ENCODE results near the gene DGCR6.
"Not testable (repeated sequence)": the region's sequence is repeated elsewhere in the genome, so short reads cannot be mapped to it uniquely, and the experiment has no call there.

The DGCR6 gene

DNA sequence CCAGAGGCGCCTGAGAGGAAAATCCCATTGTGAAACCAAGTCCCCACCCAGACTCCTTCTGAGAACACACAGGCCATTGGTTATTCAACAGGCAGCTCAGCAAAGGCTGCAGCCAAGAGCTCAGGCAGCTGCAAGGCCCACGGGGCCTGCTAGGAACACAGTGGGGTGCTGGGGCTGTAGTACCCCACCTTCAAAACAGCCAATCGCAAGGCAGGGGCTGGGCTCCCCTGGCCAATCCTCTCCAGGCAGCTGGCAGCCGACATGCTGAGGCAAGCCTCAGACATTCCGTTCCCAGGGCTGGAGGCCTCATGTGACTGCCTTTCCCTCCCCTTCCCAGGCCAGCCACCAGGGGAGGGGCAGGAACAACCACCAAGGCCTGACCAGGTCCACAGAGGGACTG, 23.3 kb downstream of the DGCR6 start:
- no peak for DNase-seq (ENCODE audit: low read depth in 2 of 2, low spot score in 1 of 2)

DNA sequence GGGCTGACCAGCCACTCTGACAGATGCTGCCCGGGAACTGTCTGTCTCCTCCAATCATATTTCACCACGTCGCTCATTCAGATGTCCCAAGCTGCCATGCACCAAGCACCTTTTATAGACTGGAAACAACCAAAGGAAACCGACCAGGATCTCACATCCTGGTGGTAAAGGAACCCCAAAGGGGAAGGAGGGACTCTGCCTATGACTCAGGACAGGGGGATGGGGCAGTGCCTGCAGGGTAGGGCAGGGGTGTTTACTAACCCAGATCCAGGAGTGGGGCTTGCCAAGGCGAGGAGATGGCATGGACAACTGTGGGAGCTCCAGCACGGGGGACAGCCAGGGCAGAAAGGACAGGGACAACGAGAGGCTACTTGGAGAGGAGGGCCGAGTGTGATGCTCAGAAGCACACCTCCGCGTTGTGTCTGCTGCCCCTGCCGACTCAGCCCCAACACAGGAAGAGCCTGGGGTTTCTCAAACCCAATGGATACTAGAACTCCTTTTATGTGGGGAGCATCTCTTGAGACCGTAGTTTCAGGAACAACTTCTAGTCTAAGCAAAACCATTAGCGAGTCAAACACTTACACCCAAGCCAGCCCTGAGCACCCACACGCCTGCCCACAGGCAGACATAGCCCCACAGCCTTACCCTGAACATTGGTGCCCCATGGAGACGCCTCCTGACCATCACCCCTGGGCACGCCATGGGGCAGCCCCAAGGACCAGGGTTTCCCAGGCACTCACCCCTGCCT, 26.0 kb downstream of the DGCR6 start:
- DNase-seq (ENCODE audit: low read depth in 2 of 2, low spot score in 1 of 2), result no peak

DNA sequence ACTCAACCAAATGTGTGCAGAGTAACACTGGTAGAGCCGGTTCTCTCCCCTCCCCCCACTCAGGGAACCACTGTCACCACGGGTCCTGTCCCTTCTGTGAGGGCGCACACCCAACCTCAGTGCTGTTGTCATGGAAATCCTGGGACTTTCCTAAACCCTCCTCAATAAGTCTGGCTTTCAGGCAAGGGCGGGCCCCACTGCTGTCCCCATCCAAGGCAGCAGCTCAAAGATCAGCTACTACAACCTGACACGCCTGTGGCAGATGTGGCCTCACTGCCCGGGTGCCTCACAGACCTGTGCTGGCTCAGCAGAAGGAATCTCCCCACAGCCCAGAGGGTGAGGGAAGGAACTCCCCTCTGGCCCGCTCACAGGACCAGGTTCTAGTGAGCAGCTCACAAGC, 27.8 kb downstream of the DGCR6 start:
- DNase-seq (ENCODE audit: low read depth in 2 of 2, low spot score in 1 of 2), result no peak

DNA sequence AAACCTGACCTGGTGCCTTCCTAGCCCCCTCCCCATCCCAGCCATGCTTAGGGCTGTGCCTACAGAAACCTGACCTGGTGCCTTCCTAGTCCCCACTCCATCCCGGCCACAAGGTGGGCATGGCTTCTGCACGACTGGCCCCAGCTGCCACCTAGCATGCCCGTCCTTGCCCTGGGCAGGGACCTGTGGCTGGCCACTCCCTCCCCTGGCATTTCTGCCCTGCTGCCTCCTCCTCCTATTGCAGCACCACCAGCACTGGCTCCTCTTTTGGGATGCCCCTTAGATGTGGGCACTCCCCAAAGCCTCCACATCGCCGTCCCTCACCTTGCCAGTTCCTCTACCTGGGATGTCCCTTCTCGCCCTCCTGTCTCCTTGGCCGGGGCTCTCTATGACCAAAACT, 28.6 kb downstream of the DGCR6 start:
- DNase-seq (ENCODE audit: low read depth in 2 of 2, low spot score in 1 of 2), result not testable (repeated sequence)

DNA sequence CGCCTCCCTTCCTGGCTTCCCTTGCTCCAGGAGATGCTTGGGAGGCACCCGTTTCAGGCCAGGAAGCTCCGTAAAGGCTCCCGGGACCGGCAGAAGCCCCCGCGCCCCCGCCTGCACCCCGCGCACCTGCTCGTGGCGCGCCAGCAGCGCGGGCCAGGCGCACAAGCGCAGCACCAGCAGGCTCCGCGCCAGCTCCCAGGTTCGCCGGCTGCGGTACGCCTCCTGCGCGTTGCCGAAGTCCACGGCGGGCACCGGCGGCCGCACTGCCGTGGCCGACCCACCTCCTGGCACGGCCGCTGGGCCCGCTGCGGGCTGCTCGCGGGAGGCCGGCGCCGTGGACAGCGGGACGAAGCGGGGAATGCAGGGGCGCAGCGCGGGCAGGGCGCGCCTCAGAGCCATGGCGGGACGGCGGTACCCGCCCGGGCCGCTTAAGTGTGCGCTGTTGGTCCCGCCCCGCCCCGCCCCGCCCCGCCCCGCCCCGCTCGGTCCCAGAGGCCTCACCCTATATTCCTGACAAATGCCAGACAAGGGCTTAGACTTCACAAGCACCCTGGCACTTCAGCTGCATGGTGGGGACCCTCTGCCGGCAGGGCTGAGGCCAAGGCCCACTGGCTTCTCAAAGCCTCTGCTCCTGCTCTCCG, 29.9 kb downstream of the DGCR6 start, which contains the start of gene PRODH:
TSS of gene PRODH (minus strand) at position 405 of the 641 bp plus-strand sequence. CDS start at position 399, 6 bp downstream.
- DNase-seq (ENCODE audit: low read depth in 2 of 2, low spot score in 1 of 2), result no peak

DNA sequence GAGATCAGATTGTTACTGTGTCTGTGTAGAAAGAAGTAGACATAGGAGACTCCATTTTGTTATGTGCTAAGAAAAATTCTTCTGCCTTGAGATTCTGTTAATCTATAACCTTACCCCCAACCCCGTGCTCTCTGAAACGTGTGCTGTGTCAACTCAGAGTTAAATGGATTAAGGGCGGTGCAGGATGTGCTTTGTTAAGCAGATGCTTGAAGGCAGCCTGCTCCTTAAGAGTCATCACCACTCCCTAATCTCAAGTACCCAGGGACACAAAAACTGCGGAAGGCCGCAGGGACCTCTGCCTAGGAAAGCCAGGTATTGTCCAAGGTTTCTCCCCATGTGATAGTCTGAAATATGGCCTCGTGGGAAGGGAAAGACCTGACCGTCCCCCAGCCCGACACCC, 32.6 kb downstream of the DGCR6 start:
- DNase-seq (ENCODE audit: low read depth in 2 of 2, low spot score in 1 of 2), result not testable (repeated sequence)

DNA sequence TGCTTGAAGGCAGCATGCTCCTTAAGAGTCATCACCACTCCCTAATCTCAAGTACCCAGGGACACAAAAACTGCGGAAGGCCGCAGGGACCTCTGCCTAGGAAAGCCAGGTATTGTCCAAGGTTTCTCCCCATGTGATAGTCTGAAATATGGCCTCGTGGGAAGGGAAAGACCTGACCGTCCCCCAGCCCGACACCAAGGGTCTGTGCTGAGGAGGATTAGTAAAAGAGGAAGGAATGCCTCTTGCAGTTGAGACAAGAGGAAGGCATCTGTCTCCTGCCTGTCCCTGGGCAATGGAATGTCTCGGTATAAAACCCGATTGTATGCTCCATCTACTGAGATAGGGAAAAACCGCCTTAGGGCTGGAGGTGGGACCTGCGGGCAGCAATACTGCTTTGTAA, 41.0 kb downstream of the DGCR6 start:
- DNase-seq (ENCODE audit: low read depth in 2 of 2, low spot score in 1 of 2), result not testable (repeated sequence)

DNA sequence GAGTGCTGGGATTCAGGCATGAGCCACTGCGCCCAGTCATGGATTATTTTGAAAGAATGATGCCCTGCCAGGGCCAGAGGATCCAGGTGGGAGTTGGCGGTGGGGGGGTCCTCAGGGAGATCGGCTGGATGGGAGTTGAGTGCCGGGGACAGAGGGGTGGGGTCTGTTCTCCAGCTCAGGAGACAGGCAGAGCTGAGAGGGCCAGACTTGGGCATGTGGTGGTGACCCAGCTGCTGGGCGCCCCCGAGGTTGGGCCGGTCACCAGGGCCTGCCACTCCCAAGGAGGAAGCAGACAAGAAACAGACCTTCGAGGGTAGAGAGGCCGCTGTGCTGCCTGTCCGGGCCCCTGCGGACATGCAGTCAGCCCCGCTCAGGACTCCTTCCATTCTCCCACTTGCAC, 41.8 kb downstream of the DGCR6 start:
- DNase-seq (ENCODE audit: low read depth in 2 of 2, low spot score in 1 of 2), result no peak

DNA sequence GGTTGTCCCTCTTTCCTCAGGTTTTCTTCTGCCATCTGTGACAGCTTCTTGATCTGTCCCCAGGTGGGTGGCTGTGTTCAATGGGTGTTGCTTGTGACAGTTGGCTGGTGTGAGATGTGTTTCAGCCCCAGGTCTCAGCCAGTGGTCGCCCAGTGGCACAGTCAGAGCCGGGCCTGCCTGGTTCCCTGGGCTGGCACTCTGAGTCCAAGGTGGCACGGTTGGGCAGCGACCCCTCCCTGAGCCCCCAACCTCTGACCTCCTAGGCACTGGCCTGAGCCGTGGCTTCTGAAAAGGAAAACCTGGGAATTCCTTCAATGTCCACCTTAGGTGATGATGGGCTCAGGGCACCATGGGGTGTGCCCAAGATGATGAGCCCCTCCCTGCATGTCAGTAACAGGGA, 44.0 kb downstream of the DGCR6 start:
- DNase-seq (ENCODE audit: low read depth in 2 of 2, low spot score in 1 of 2), result no peak

DNA sequence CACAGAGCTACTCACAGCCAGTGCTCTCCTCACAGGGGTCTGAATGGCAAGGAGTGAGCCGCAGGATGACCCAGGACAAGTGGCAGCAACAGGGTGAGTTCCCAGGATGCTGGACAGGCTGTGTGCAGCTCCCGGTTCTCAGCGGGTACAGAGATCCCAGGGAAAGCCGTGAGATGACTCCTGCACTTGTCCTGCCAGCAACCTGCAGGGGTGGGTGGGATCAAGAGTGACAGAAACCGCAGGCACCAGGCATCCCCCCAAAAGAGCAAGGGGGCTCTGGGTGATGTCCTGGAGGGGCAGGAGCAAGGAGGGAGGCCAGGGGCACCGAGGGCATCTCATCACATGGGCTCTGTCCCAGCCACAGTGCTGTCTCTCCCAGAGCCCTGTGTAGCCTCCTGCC, 45.9 kb downstream of the DGCR6 start:
- DNase-seq (ENCODE audit: low read depth in 2 of 2, low spot score in 1 of 2), result no peak

DNA sequence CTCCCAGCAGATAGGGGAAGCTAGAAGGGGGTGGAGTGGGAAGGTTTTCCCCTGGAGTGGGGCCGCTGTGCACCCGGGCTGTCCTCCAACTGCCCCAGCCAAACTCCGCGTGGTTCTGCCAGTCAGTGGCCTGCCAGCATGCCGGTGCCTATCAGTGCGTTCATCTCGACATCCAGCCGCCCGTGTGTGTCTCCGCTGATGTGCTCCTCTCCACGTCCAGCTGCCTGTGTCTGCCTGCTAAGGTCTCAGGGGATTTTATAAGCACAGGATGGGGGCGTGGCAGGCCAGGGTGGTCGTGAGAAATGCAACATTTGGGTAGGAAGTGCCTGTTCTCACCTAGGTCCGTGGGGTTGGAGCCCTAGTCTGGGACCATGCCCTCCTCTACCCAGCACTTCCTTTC, 47.0 kb downstream of the DGCR6 start:
- not testable (repeated sequence) for DNase-seq (ENCODE audit: low read depth in 2 of 2, low spot score in 1 of 2)

DNA sequence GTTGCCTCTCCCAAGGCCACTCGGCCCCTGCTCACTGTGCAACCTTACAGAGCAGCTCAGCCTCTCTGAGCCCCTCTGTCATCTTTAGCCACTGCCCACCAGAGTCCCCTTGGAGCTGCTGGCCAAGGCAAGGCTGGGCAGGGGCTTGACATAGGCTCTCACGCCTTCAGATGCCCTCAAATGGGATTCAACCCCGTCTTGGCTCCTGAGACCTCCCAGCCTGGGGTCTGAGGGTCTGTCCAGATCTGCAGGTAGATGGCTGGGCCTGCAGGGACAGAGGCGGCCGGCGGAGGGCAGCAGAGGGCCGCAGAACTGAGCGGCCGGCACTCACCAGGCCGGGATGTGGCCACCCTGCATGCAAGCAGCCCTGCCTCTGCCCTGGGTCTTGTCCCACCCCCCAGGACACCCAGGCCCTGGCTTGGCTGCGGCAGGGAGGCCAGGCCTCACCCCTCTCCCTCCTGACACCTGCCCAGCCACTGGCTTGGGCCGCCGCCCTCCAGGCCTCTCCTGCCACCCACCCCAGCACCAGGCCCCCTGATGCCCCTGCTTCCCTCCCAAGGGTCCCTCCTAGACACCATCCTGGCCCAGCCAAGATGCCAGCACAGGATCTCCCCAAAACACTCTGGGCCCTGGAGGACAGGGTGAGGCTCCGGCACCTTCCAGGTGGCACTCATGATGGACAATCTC, 48.3 kb downstream of the DGCR6 start:
- peak in 1 of 2 donors; percentile 25 for DNase-seq (ENCODE audit: low read depth in 2 of 2, low spot score in 1 of 2)

DNA sequence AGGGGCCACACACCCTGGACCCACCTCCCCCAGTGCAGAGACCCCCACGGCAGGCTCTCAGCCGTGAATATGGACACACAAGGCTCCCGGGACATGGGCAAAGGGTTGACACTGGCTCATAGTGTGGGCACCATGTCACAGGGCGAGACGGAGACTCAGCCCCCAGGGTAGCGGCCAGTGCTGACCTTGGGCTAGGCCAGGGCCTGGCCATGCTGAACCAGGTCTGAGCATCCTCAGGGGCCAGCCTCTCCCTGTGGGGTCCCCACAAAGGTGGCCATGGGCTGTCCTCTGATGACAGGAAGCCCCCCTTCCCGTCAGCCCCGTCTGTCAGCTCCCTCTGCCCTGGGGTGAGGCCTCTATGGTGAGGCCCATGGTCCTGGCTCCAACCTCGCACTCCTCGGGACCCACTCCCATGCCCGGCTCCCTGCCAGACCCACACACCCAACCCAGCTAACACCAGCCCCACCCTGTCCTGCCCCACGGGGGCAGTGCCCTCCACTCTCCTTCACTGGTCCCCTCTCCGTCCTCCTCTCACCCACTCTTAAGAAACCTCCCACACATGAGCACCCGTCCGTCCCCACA, 49.0 kb downstream of the DGCR6 start:
- no peak for DNase-seq (ENCODE audit: low read depth in 2 of 2, low spot score in 1 of 2)

DNA sequence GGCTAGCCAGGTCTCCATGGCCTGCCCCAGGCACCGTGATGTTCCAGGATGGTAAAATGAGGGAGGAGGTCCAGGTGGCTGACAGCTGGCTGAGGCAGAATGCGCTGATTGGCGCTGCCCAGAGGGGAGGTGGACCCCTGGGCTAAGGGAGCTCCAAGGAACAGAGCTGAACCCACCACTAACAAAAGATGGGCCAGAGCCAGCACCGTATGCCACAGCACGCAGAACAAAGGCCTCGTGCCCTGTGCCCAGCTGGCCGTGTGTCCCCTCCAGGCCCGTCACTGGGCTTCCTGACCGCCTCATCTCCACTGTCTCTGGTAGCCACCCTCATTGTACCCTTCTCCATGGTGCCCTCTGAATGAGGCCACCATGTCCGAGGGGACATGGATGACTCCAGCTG, 49.6 kb downstream of the DGCR6 start:
- no peak for DNase-seq (ENCODE audit: low read depth in 2 of 2, low spot score in 1 of 2)

DNA sequence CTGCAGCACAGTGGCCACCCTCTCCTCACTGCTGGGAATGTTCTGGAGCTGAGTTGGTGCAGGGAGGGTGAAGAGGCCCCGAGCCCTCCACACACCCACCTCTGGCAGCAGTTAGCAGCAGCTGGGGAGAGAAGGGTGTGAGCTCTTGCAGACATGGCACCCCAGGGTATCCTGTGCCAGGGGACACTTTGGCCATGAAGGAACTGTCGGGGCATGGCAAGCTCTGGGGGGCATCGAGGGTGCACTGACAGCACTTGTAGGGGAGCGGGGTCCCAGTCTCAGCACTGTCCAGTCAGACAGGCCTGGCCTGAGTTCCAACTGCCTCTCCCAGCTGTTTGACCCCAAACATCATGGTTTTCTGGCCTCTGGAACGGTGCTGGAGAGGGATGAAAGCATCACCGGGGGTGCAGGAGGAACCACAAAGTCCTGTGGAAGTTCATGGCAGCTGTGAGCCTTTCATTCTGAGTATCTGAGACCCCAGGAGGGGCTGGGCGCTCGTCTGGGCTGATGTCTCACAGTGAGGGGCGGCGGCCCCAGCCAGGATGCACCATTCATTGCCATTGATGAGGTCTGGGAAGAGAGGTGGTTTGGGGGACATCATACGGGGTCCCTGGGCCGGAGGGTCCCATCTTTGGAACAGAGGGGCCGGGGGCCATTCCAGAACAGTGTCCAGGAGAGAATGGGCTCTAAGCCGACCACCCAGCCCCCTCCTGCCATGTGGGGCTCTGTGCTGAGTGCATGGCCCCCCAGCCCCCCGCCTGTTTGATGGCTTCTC, 50.2 kb downstream of the DGCR6 start:
- not testable (repeated sequence) for DNase-seq (ENCODE audit: low read depth in 2 of 2, low spot score in 1 of 2)

DNA sequence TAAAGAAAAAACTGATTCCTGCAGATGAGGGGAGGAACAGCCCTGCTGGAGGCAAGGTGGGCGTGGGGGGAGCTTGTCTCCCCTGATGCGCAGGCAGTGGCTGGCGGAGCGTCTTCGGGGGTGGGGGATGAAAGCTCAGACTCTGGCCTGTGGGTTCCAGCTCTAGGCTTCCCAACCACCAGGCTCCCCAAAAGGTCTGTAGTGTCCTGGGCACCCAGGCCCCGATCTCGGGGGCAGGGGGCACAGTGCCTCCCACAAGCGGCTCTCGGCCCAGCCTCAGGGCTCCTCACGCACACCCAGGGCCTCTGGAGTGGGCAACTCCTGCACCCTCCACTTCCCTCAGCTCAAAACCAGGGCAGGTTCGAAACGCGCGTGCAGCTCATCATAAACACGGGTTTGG, 50.8 kb downstream of the DGCR6 start:
- not testable (repeated sequence) for DNase-seq (ENCODE audit: low read depth in 2 of 2, low spot score in 1 of 2)

DNA sequence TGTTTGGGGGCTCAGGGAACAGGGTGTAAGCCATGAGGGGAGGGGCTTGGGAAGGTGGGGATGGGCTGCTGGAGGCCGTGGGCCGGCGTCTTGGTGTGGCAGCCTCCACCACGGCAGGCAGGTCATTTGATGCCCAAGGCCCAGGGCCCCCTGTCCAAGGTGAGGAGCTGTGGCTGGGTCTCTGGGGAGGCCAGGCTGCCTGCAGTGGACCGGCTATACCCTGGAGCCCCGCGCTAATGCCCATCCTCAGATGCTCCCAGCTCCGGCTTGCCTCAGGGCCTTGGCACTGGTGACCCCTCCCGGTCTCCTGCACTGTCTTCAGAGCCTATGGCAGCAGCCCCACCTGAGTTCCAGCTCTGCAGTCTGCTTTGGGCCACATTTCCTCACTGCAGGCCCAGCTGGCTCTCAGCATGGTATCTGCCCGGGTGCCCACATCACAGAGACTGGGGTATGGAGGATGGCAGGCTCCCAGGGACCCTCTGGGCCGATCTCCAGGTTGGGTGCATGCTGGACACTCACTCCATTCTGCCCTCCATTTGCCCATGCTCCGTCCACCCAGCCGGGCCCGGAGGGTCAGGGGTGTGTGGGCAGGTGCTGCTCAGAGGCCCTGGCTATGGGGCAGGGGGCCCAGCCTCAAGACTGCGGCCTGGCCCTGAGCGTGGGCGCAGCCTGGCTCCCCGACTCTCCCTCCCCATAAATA, 51.7 kb downstream of the DGCR6 start:
- DNase-seq (ENCODE audit: low read depth in 2 of 2, low spot score in 1 of 2), result not testable (repeated sequence)

DNA sequence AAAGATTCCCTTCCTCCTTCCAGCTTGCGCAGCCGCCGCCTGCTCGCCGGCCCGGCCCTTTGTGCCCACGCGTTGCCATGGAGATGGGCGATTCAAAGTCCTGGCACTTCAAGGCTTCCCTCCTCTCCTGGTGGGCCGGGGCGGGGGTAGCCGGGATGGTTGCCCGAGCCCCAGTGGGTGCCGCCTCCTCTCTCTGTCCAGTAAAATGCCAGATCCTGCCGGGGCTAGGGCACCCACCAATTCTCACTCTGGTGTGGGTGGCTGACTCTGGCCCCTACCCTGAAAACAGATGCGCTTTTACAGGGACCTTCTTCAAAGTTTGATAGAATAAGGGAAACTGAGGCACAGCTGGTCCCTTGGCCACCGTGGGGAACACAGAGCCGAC, 52.2 kb downstream of the DGCR6 start:
- not testable (repeated sequence) for DNase-seq (ENCODE audit: low read depth in 2 of 2, low spot score in 1 of 2)

DNA sequence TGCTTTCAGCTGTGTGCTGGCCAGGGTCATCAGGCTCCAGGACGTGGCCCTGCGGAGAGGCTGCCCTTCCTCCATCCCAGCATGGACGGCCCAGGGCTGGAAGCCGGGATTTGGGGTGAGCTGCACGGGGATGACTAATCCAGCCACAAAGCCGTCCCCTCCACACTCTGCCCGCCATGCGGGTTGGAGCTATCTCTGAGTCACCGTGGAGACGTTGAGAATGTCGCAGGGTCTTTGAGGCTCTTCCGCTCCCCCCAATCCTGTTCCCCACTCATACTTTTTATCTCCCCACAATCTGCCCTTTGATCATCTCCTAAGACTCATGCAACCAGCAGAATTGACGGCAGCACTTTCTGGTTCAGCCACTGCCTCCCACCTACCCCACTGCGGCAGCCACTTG, 52.6 kb downstream of the DGCR6 start:
- not testable (repeated sequence) for DNase-seq (ENCODE audit: low read depth in 2 of 2, low spot score in 1 of 2)

DNA sequence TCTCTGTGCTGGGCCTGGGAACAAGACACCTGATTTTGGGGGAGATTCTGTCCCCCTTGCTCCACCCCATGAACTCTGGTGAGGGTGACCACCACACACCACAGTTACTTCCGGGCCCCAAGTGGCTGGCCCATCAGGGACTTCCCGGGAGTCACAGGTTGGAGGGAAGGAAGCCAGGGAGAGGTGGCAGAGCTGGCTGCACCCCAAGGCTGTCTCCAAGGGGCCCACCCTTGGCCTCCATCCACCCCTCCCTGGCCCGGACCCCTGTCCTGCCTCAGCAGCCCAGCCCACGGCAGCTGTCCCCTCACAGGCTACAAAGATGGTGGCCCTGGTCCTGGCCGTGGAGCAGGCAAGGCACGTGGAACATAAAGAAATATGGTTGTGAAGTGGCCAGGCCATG, 53.1 kb downstream of the DGCR6 start:
- not testable (repeated sequence) for DNase-seq (ENCODE audit: low read depth in 2 of 2, low spot score in 1 of 2)
